K562 (cell line): ENCODE data around the gene CCDC82. TPM values are rescaled to one million over a fixed set of nuclear protein-coding genes. Genes with fewer than 3 reads are reported as not detected.

Experiments
- CREB1 ChIP-seq, 2 experiments: sonication (generic) in 1 of 2; formaldehyde crosslinking in 1 of 2; IDR thresholded peaks; 2 replicates each; pipeline versions ENCODE4 v1.6.1 to v1.8.0; 2012 to 2022; ENCODE audit warnings: inconsistent platforms in 1 of 2, mild to moderate bottlenecking in 1 of 2, missing genetic modification reagents in 1 of 2, moderate library complexity in 1 of 2
- CTBP1 ChIP-seq: fragments of 450-650 bp; IDR thresholded peaks from 2 replicates; pipeline ENCODE4 v1.6.1; 2016; ENCODE audit warnings: borderline replicate concordance
- EGR1 ChIP-seq: fragments of 450-650 bp; conservative IDR thresholded peaks from 2 replicates; pipeline ENCODE4 v1.6.1; 2017; ENCODE audit warnings: mild to moderate bottlenecking
- ETV1 ChIP-seq: fragments of 450-650 bp; conservative IDR thresholded peaks from 2 replicates; pipeline ENCODE4 v1.6.1; 2016; ENCODE audit warnings: missing genetic modification characterization, control low read depth, low read depth, missing compliant biosample characterization
- HMGXB4 ChIP-seq: sonication (generic); formaldehyde crosslinking; IDR thresholded peaks from 2 replicates; pipeline ENCODE4 v1.8.1; 2023; ENCODE audit warnings: mild to moderate bottlenecking, missing genetic modification reagents
- HNRNPUL1 ChIP-seq: fragments of 200-400 bp; formaldehyde crosslinking; IDR thresholded peaks from 2 replicates; pipeline ENCODE4 v1.6.1; 2017; ENCODE audit warnings: low read length
- L3MBTL2 ChIP-seq: fragments of 450-650 bp; IDR thresholded peaks from 2 replicates; pipeline ENCODE4 v1.6.1; 2016; ENCODE audit warnings: mild to moderate bottlenecking, moderate library complexity
- MBD1 ChIP-seq: fragments of 250-450 bp; sonication (Bioruptor Pico); IDR thresholded peaks from 2 replicates; pipeline ENCODE4 v1.8.0; 2022; ENCODE audit warnings: inconsistent platforms
- MBD2 ChIP-seq: sonication (generic); IDR thresholded peaks from 2 replicates; pipeline ENCODE4 v1.6.1; 2016; ENCODE audit warnings: low read depth, borderline replicate concordance
- NFRKB ChIP-seq: fragments of 450-650 bp; IDR thresholded peaks from 2 replicates; pipeline ENCODE4 v1.6.1; 2016; ENCODE audit warnings: low read depth
- PKNOX1 ChIP-seq: fragments of 450-650 bp; IDR thresholded peaks from 2 replicates; pipeline ENCODE4 v1.6.1; 2016
- SRSF3 ChIP-seq: fragments of 200-400 bp; formaldehyde crosslinking; IDR thresholded peaks from 2 replicates; pipeline ENCODE4 v1.6.1; 2016; ENCODE audit warnings: mild to moderate bottlenecking, low read length, moderate library complexity; ENCODE audit not compliant: insufficient read depth
- YY1 ChIP-seq, 3 experiments: IDR thresholded peaks; 2 replicates each; pipeline ENCODE4 v1.6.1; 2011; ENCODE audit warnings: low read length in 2 of 3, mild to moderate bottlenecking in 2 of 3, moderate library complexity in 2 of 3, borderline replicate concordance in 1 of 3, control low read depth in 1 of 3, low read depth in 1 of 3; ENCODE audit not compliant: insufficient read depth in 3 of 3, insufficient replicate concordance in 2 of 3, control insufficient read depth in 1 of 3, insufficient read length in 1 of 3; ENCODE audit errors: extremely low read depth in 1 of 3
- ZBTB9 ChIP-seq: fragments of 450-650 bp; formaldehyde crosslinking; IDR thresholded peaks from 2 replicates; pipeline ENCODE4 v1.4.0; 2020; ENCODE audit warnings: mild to moderate bottlenecking, moderate library complexity
- ZNF592 ChIP-seq: fragments of 450-650 bp; IDR thresholded peaks from 2 replicates; pipeline ENCODE4 v1.6.1; 2017; ENCODE audit warnings: antibody characterized with exemption, mild to moderate bottlenecking
- polyA plus RNA-seq, 8 experiments: library from polyadenylated mRNA; depleted of rRNA in 4 of 8; stranded (reverse) in 5 of 8; unstranded in 3 of 8; fragments of >200 nt; fragmentation: Nextera tagmentation in 2 of 8; fragmentation: Illumina TruSeq in 1 of 8; extraction: Ambion mirVana in 2 of 8; extraction: Trizol in 1 of 8; gene quantifications; 2 replicates each; pipeline versions ENCODE4 v1.2.1 to v1.2.3, GENCODE V29; 2011 to 2014; ENCODE audit warnings: inconsistent platforms in 1 of 8, missing spikeins in 1 of 8
- total RNA-seq, 7 experiments: library from RNA; depleted of rRNA in 6 of 7; stranded (reverse); fragments of >200 nt in 6 of 7; fragmentation: Illumina TruSeq in 2 of 7; extraction: Trizol in 2 of 7; gene quantifications; 2 replicates each; pipeline versions ENCODE4 v1.2.1 to v1.2.3, GENCODE V29; 2011 to 2021; ENCODE audit warnings: low replicate concordance in 1 of 7

The CCDC82 gene
- total and polyA plus RNA-seq, 9 of the 15 experiments (the other 6 are each of a cell fraction or from before 2014, with no cell fraction given), result 12.5 to 51.3 (median 24.5) TPM

- TF ChIP-seq ZNF592, result peak; percentile 52; the same call in 1 of the 2 replicates
- peak; percentile 45 for TF ChIP-seq CREB1 (IDR thresholded peaks at IDR 0.05)
- TF ChIP-seq CREB1 (CRISPR knock-in tag; IDR thresholded peaks at IDR 0.05), result no peak; the same call in 1 of the 2 replicates
- TF ChIP-seq L3MBTL2, result peak; percentile 94
- TF ChIP-seq MBD2, result 0 out of 2 replicates have a peak, but pooled peaks have one; percentile 46
- TF ChIP-seq ZBTB9 (CRISPR knock-in tag), result 0 out of 2 replicates have a peak, but pooled peaks have one; percentile 19
- TF ChIP-seq CTBP1, result no peak
- TF ChIP-seq HNRNPUL1, result no peak
- no peak for TF ChIP-seq SRSF3
- TF ChIP-seq ETV1 (tag), result no peak
- peak in 1 of 3 experiments; percentile 68 for TF ChIP-seq YY1 (IDR thresholded peaks at IDR 0.05; ENCODE audit: borderline replicate concordance in 1 of 3, control insufficient read depth in 1 of 3, extremely low read depth in 1 of 3, insufficient read depth in 3 of 3, insufficient read length in 1 of 3, insufficient replicate concordance in 2 of 3, low read depth in 1 of 3, low read length in 2 of 3)
- no peak; the same call in 1 of the 2 replicates for TF ChIP-seq HMGXB4
- TF ChIP-seq NFRKB, result no peak
- peak; percentile 34; the same call in 1 of the 2 replicates for TF ChIP-seq PKNOX1
- TF ChIP-seq MBD1 (CRISPR knock-in tag), result no peak
- peak; percentile 96 for TF ChIP-seq EGR1
These were observed at the start of gene CCDC82, which contains the start of gene JRKL (continued) for GRCh38 chr11:96389720-96390487.
